ENCODE measurements around the gene SIVA1.
A peak's percentile ranks its signal among the peaks of the same experiment; 100 is the strongest.

Gene SIVA1

GRCh38 chr14:104784846-104785707, 32.1 kb downstream of the SIVA1 start:
- no peak for DNase-seq (ENCODE audit: low read depth)

GRCh38 chr14:104785708-104786080, 32.7 kb downstream of the SIVA1 start:
- no peak for DNase-seq (ENCODE audit: low read depth)

DNA sequence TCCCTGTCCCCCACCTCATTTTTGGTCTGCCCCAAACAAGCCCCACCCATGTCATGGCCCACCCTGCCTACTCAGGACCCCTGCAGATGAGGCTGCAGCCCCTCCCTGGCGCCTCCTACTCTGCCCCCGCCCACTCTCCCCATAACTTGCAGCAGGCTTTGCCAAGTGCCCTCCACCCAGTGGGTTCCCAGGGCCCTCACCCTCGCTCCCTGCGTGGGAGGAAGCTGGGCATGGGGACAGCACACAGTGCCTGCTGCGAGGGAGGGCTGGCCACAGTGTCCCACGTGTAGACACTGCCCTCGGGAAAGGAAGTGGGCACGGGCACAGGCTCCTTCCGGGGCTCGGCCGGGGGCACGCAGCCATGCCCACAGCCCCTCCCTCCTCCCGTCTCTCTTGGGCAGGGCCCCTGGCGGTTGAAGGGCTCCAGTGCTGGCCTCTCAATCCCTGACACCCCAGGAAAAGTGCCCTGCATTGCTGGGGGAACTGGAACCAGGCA, 33.2 kb downstream of the SIVA1 start:
- no peak for DNase-seq (ENCODE audit: low read depth)

- DNase-seq (ENCODE audit: low read depth) = no peak
These were observed 34.1 kb downstream of the SIVA1 start for GRCh38 chr14:104786726-104787675.

DNA sequence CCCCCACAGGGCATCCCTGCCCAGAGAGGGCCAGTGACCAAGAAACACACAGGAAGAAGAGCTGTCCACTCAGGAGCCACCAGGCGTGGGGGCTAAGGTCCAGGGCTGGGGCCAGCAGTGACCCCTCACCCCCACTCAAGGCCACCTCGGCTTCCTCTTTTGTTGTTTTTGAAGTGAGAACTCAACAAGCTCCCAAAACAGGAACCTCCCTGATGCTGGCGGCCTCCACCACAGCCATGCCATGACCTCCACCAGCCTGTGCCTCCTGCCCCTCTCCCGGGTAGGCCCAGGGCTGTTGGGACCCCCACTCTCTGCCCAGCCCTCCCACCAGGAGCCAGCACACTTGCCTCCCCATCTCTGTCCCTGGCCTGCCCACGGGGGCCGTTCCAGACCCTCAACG, 34.8 kb downstream of the SIVA1 start:
- no peak for DNase-seq (ENCODE audit: low read depth)

DNA sequence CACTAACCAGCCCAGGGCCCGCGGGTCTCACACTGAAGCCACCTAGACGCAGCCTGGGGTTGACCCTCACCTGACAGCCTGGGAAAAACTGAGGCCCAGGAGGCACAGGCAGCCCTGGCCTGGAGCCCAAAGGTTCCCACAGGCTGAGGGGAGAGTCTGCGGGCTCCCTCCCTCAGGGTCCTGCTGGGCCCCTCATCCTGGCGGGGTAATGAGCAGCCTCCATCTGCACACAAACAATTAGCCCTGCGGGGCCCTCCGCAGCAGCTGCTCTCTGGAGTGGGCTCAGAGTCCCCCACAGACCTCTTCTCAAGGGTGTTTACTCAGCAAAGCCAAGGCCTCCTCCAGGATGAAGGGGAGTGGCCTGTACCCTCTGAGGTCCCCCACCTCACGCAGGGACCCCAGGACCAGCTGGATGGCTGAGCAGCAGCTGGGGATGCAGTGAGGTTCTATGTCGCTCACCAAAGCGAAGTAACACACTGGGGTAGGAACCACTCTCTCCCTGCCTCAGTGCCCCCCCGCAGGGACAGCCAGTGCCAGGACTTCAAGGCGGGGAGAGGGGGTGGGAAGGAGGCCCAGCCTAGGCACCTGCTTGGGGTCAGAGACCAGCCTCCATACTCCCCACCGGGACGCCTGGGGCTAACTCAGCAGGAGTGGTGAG, 35.3 kb downstream of the SIVA1 start:
- DNase-seq (ENCODE audit: low read depth) = no peak

DNA sequence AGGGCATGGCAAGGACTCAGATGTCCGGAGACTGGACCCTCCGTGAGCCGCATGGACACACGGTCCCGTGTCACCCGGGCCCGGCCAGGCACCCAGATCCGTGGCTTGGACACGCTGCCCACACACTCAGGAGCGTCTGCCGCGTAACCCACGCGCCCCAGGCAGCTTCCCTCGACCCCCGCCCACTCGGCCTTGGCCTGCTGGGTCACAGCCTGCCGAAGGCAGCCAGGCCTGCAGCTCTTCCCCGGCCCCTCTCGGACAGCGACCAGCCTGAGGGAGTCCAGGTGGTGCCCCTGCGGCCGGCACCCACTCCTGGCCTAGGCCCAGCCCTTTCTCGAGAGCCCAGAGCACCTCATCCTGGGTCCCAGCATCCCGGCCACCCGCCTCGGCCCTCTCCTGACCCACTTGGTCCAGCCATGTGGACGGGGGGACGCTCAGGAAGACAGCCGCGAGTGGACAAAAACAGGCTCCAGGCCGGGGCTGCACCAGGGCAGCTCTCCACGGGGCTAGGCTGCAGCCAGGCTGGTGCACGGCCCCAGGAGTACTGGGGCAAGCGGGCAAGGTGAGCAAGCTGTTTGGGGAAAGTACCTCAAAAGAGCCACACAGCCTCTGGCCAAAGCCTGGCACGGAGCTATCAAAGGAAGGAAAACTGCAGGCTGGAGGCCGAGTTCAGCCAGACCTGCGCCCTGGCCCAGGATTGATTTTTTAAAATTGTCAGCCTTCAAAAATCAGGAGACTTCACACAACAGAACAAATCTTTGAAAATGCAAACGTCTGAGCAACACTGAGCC, 36.1 kb downstream of the SIVA1 start:
- DNase-seq (ENCODE audit: low read depth) = no peak

- DNase-seq (ENCODE audit: low read depth) = no peak
These were observed 37.1 kb downstream of the SIVA1 start for GRCh38 chr14:104789752-104790743.

DNA sequence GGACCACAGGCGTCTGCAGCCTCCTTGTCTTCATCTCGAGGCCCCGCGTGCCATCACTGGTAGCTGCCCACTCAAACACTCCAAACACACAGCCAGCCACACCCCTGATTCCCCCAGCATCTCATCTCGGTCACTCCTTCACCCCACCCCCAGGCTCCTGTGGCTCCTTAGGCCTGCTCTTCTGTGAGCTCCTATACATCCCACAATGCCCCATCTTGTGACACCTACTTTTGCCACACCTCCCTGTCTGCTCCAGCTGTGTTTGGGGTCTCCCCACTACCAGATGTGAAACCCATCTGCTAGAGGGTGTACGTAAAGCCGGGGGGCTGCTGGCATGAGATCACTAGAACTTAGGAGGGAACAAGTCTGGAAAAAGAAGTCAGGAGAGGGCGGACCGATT, 38.5 kb downstream of the SIVA1 start:
- no peak for DNase-seq (ENCODE audit: low read depth)

GRCh38 chr14:104792101-104792884, 39.3 kb downstream of the SIVA1 start:
- DNase-seq (ENCODE audit: low read depth) = no peak

DNA sequence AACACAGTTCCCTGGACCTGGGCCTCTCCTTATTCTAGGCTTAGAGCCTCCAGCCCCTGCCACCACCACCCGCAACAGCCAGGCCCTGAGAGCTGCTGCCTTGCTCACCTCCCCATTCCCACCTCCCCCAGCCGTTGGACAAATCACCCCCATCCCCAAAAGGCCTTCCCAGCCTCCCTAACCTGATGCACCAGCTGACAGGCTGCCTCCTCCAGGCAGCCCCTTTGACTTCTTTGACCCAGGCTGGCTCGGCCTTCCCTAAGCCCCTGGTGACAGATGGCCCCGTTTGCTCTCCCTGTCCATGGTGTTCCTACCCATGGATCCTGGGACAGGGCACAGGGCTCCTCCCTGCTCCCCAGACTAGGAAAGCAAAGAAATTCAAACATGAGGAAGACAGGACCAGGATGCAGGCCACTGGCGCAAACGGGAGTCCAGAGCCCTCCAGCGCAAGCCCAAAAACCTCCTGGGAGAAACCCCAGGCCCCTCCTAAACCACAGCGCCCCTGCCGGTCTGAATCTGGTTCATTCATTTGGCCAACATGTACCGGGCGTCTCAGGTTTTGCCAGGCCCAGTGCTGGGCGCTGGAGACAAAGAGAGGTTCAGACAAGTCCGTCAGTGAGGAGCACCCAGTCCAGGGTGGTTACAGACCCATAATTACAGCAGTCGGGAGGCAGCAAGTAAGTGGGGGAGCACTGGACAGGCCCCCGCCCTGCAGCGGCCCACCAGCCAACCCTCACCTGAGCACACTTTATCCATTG, 40.2 kb downstream of the SIVA1 start:
- DNase-seq (ENCODE audit: low read depth) = no peak

DNA sequence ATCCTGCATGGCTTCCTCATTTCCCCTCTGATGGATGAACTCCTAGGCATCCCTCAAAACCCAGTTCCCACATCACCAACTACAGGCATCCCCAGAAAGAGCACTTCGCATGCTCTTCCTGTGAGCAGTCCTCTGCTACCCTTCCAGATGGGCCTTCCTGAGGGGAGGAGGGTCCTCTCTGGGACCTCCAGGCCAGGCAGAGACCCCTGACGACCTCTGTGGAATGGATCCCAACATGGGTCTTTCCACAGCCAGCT, 40.7 kb downstream of the SIVA1 start:
- DNase-seq (ENCODE audit: low read depth) = no peak

DNA sequence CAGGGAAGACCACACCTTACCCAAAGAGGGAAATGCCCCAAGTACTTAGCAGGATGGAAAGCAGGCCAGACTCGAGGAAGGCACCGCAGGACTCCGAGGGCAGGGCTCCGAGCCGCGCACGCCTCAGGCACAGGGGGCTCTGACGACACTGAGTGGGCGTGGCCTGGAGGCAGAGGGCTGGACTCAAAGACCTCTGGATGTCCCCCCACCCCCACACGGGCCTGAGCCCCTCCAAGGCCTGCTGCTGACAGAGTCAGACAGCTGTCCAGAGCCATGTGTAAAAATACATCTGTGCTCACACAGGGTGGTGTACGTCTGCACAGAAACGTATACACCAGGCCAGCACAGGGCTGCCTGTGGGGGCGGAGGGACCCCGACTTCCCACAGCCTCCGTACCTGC, 41.2 kb downstream of the SIVA1 start:
- DNase-seq (ENCODE audit: low read depth) = no peak

GRCh38 chr14:104794631-104794992, 41.7 kb downstream of the SIVA1 start:
- DNase-seq (ENCODE audit: low read depth) = no peak

- no peak for DNase-seq (ENCODE audit: low read depth)
These were observed 42.2 kb downstream of the SIVA1 start, which contains the start of gene AKT1 for GRCh38 chr14:104794993-104795780. Gene AKT1 (minus strand): TSS chr14:104795748. CDS start chr14:104792643, 3,105 bp downstream.

DNA sequence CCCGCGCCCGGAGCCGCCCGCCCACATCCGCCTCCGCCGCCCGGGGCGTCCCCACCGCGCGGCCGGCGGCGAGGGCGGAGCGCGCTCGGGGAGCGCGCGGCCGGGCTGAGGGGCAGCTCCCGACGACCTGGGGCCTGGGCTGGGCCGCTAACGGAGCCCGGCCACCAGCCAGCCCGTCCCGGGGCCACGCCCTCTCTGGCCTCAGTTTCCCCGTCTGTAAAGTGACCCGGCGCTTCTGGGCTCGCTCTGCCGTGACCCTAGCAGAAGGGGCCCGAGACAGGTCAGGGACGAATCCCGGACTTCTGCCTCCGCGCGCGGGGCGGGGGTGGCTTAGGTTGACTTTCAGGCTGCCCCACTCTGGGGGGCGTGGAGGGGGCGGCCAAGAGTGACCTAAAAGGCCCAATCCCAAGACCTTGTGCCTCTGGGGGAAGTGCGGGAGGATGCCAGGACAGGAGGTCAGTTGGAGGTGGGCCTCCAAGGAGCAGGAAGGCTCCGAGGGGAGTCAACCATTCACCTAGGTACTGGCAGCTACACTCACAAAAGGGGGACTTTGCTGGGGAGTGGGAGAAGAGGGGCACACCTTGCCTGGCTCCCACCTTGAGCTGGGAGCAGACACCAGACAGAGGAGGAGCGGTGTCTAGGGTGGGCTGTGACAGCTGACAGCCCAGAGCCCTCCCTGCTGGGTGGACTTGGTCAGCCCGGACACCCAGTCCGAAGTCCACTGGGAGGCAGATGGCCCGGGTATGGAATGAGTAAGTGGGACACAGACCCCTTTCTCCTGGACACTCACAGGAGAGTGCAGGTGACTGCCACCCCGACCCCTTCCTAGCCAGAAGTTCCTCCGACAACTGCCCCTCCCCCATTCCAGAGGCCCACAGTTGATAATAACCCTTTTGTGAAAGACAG, 43.1 kb downstream of the SIVA1 start:
- peak; percentile 35 for DNase-seq (ENCODE audit: low read depth)

DNA sequence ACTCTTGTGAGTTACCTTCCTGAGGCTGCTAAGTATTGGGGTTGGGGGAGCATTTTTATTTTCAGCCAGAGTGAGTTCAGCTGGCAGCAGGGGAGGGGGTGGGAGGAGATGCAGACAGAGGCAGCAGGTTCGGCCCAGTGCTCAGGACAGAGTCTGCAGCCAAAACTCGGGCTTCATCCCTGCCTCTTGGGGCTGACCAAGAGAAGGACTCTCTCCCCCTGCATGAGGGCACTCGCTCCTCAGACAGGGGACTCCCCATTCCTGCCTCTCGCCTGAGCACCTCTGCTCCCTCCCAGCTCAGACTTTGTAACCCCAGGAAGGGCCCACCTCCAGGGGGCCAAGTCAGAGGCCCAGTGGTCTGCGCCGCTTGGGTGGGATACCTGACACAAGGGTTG, 43.7 kb downstream of the SIVA1 start:
- DNase-seq (ENCODE audit: low read depth) = no peak
